GM20000 (cell line): ENCODE data around the gene CUL4A.

Experiments
- DNase-seq: peaks from one replicate; pipeline ENCODE4 v3.0.0; 2012; ENCODE audit warnings: low spot score
- TF ChIP-seq, protein P1 (sequence below): IDR thresholded peaks from 2 replicates; pipeline ENCODE4 v1.5.1; 2012; ENCODE audit warnings: mild to moderate bottlenecking, control low read depth; ENCODE audit errors: extremely low read depth, missing control alignments

CUL4A gene

GRCh38 chr13:113172419-113172926 lies 36.9 kb upstream of the CUL4A start:
- TF ChIP-seq, protein P1, sequence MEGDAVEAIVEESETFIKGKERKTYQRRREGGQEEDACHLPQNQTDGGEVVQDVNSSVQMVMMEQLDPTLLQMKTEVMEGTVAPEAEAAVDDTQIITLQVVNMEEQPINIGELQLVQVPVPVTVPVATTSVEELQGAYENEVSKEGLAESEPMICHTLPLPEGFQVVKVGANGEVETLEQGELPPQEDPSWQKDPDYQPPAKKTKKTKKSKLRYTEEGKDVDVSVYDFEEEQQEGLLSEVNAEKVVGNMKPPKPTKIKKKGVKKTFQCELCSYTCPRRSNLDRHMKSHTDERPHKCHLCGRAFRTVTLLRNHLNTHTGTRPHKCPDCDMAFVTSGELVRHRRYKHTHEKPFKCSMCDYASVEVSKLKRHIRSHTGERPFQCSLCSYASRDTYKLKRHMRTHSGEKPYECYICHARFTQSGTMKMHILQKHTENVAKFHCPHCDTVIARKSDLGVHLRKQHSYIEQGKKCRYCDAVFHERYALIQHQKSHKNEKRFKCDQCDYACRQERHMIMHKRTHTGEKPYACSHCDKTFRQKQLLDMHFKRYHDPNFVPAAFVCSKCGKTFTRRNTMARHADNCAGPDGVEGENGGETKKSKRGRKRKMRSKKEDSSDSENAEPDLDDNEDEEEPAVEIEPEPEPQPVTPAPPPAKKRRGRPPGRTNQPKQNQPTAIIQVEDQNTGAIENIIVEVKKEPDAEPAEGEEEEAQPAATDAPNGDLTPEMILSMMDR: no peak
- no peak for DNase-seq

GRCh38 chr13:113176280-113176679 lies 33.1 kb upstream of the CUL4A start:
- TF ChIP-seq, protein P1: no peak
- no peak for DNase-seq

- TF ChIP-seq, protein P1: no peak
- DNase-seq: no peak
These were observed 32.6 kb upstream of the CUL4A start for GRCh38 chr13:113176822-113177221.

DNA sequence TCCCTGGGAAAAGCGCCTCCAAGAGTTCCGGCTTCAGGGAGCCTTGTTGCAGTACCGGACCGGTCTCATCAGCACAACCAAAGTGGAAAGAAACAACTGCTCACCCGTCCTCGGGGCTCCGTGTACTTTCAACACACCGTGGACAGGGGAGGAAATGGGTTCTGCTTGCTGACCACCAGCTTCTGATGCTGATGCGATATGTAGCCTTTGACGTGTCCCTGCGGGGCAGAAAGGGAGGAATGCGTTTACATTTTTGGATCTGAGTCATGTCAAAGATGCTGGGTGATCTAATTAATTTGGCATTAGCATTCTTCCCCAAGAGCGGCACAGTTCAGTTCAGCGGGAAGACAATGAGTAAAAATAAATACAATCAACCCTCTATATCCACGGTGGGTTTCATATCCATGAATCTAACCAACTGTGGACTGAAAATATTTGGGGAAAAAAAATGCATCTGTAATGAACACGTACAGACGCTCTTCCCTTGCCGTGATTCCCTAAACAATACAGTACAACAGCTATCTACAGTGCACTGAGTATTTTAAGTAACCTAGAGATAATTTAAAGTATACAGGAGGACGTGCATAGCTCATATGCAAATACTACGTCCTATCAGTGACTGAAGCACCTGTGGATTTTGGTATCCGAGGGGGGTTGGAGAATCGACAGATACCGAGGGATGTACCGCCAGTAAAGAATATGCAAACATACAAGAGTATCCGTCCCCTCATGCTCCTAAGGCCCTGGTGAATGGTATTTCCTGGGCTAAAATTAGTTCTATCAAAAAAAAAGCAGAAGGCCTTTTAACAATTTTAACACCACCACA lies 31.1 kb upstream of the CUL4A start:
- DNase-seq: no peak
- TF ChIP-seq, protein P1: no peak

- TF ChIP-seq, protein P1: no peak
- DNase-seq: no peak
These were observed 30.6 kb upstream of the CUL4A start for GRCh38 chr13:113178896-113179167.

DNA sequence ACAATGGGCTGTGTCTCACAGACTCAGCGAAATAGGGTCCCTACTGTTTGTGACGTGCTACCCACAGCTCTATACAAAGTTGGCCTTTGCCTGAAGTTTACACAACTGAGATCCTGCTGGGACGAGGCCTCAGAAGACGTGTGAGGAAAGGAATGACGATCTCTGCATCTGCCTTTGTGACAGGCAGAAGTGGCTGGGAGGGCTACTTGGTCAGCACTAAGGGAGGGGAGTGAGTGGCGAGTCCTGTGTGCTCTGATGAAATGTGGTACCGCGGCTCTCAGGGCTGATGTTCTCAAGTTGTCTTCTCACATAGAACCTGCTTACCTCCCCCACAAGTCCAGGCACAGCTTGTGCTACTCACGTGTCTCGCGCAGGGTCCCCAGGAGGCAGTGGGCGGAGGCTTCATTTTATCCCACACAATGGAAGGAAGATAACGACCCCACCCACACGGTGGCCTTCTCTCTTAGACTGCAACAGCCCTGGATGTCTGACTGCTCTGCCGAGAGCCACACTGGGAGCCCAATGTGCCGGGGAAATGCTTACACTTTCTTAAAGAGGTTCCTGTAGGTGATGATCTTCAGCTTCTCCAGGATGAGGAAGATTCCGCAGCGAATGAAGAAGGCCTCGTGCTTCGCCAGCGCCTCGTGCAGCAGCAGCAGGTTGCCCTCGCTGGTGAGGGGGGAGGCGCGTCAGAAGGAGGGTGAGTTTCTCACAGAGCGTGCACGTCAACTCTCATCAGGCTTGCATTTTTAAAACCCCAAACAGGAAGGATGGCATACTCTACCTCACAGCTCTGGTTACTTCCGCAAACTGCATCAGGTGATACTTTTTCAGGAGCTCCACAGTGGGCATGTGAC lies 29.8 kb upstream of the CUL4A start:
- TF ChIP-seq, protein P1: no peak
- DNase-seq: no peak

GRCh38 chr13:113182046-113182445 lies 27.4 kb upstream of the CUL4A start:
- DNase-seq: no peak

More at GRCh38 chr13:113182046-113182445, 27.4 kb upstream of the CUL4A start:
- TF ChIP-seq, protein P1: no peak
